H1 (cell line): ENCODE data around the gene L3MBTL4. TPM values are rescaled to one million over a fixed set of nuclear protein-coding genes. Genes with fewer than 3 reads are reported as not detected.

Source experiments
- ATF2 ChIP-seq: IDR thresholded peaks from 2 replicates; pipeline ENCODE4 v1.6.1; 2012; ENCODE audit warnings: low read length, inconsistent platforms
- CBX5 ChIP-seq: fragments of 300-800, 300-1000 bp; sonication (generic); IDR thresholded peaks from 2 replicates; pipeline ENCODE4 v1.7.1; 2016; ENCODE audit warnings: antibody characterized with exemption, low read length, low read depth
- CBX8 ChIP-seq: fragments of 300-800, 300-1000 bp; sonication (generic); IDR thresholded peaks from 2 replicates; pipeline ENCODE4 v1.7.1; 2016; ENCODE audit warnings: low read depth, low read length, borderline replicate concordance
- CTBP2 ChIP-seq: IDR thresholded peaks from 2 replicates; pipeline ENCODE4 v1.7.0; 2011; ENCODE audit warnings: borderline replicate concordance, mild to moderate bottlenecking, moderate library complexity, mixed read lengths, low read length; ENCODE audit not compliant: insufficient read depth, insufficient read length
- RAD21 ChIP-seq, 2 experiments: IDR thresholded peaks in 1 of 2; conservative IDR thresholded peaks in 1 of 2; 2 replicates each; pipeline ENCODE4 v1.6.1; 2011; ENCODE audit warnings: low read depth in 2 of 2, low read length in 2 of 2, improper control_type of control experiment in 1 of 2, inconsistent platforms in 1 of 2, mild to moderate bottlenecking in 1 of 2, moderate library complexity in 1 of 2
- TAF7 ChIP-seq: optimal IDR thresholded peaks from 2 replicates; pipeline ENCODE3; 2011; ENCODE audit warnings: low read depth, mild to moderate bottlenecking, inconsistent platforms, low read length, moderate library complexity, borderline replicate concordance
- polyA plus RNA-seq, 7 experiments: library from polyadenylated mRNA; depleted of rRNA in 3 of 7; stranded (reverse) in 5 of 7; unstranded in 2 of 7; fragments of >200 nt in 5 of 7; fragments of 200-250 nt in 2 of 7; gene quantifications; 1 replicate in 5 of 7; 2 replicates in 1 of 7; 4 replicates in 1 of 7; pipeline versions ENCODE4 v1.2.1 to v1.2.3, GENCODE V29; 2011 to 2013; ENCODE audit warnings: missing spikeins in 2 of 7, mixed read lengths in 2 of 7
- total RNA-seq: library from RNA; stranded (reverse); fragmentation: NEBNext Ultra II Directional; extraction: Animal tissue kit (Norgen Biotek cat#: 25700); gene quantifications from 2 replicates; pipeline ENCODE4 v1.2.1, GENCODE V29; 2021

L3MBTL4 gene
- total and polyA plus RNA-seq, 2 of the 8 experiments (the other 6 are each of a cell fraction or from before 2014, with no cell fraction given) = 1.0 to 2.1 TPM

GRCh38 chr18:6013171-6013810 is 401.4 kb downstream of the L3MBTL4 start (continued):
- no peak for TF ChIP-seq CTBP2
- no peak for TF ChIP-seq TAF7
- TF ChIP-seq CBX8 = no peak
- TF ChIP-seq CBX5 = no peak
- TF ChIP-seq ATF2 = no peak
- no peak for TF ChIP-seq RAD21 (IDR thresholded peaks at IDR 0.05 in 1 of 2, conservative IDR thresholded peaks at IDR 0.05 in 1 of 2; ENCODE audit: low read depth in 2 of 2, low read length in 2 of 2)
- TF ChIP-seq, all 59 proteins: peak for 0
